GM12873 (cell line): ENCODE results near the gene FRK.

Experiments
- TF ChIP-seq, protein P1 (sequence below): IDR thresholded peaks from 2 replicates; pipeline ENCODE4 v1.5.1; 2012; ENCODE audit warnings: low read depth, mild to moderate bottlenecking, moderate library complexity, low read length, control low read depth; ENCODE audit not compliant: insufficient read depth; ENCODE audit errors: missing control alignments

FRK gene

DNA sequence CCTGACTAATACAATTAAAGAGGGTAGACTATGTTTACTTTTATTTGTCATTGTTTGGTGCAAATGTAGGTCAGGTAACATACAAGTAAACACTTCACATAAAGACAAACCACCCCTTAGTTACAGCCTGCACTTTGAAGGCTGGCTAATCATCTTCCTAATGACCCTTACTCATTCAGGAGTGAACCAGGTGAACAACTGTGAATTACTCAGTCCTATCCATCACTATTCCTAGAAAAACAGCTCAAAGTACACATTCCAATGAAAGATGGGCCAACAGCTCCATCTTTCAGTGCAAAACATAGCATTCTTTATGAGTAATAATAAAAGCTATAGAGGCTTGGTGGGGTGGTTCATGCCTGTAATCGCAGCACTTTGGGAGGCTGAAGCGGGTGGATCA, 78.2 kb downstream of the FRK start:
- TF ChIP-seq, protein P1, sequence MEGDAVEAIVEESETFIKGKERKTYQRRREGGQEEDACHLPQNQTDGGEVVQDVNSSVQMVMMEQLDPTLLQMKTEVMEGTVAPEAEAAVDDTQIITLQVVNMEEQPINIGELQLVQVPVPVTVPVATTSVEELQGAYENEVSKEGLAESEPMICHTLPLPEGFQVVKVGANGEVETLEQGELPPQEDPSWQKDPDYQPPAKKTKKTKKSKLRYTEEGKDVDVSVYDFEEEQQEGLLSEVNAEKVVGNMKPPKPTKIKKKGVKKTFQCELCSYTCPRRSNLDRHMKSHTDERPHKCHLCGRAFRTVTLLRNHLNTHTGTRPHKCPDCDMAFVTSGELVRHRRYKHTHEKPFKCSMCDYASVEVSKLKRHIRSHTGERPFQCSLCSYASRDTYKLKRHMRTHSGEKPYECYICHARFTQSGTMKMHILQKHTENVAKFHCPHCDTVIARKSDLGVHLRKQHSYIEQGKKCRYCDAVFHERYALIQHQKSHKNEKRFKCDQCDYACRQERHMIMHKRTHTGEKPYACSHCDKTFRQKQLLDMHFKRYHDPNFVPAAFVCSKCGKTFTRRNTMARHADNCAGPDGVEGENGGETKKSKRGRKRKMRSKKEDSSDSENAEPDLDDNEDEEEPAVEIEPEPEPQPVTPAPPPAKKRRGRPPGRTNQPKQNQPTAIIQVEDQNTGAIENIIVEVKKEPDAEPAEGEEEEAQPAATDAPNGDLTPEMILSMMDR: no peak

DNA sequence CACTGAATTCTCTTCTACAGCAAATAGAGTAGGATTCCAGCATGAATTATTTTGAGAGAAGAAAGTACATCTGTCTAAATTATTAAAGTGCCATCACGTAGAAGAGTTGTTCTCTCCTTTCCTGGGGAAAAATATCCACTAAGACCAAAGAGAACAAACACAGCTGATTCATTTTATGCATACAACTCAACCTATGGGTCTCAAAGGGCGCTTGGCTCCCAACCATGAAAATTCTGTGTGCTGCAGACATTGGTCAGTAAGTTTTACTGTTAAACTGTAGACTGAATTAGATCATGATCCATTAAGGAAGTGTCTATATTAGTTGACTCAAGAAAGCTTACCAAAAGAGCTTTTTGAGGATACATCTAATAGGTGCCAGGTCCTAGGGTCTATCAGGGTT, 83.5 kb downstream of the FRK start:
- TF ChIP-seq, protein P1: no peak

DNA sequence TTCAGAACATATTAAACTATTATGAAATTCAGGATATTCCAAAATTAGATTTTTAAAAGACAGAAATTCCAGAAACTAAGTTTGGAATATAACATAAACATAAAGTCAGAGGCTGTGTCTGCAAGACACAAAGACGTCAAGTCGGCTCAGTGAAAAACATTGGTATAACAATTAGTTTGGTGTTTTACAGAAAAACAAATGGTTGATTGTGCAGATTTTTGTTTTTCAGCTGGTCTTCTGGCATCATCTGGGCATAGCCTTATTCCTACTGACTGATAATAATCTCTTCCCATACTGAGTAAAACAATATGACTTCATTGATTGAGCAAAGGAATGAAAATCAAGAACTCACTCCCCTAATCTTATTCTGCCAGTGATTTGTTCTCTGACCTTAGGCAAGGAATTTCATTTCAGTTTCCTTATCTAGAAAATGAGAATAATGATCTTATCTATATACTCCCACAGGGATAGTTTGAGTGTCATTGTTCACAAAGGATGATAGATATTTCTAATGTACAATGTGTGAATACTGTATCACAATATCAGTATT, 84.3 kb downstream of the FRK start:
- TF ChIP-seq, protein P1: no peak

DNA sequence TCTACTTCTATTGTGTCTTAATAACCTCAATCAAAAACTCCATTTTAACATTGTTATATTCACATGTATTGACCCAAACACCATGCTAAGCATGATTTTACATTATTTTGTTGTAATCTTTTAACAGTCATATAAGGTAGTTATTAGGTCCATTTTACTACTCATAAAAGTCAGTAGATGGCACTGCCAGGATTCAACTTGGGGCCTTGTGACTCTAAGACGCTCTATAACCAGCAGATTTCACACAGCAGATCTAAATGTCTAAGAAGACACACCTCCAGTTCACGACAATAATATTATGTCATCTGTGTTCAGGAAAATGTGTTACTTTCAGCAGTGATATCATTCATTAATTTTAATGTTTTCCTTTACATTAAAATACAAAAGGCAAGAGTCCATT, 88.0 kb downstream of the FRK start:
- TF ChIP-seq, protein P1: no peak

DNA sequence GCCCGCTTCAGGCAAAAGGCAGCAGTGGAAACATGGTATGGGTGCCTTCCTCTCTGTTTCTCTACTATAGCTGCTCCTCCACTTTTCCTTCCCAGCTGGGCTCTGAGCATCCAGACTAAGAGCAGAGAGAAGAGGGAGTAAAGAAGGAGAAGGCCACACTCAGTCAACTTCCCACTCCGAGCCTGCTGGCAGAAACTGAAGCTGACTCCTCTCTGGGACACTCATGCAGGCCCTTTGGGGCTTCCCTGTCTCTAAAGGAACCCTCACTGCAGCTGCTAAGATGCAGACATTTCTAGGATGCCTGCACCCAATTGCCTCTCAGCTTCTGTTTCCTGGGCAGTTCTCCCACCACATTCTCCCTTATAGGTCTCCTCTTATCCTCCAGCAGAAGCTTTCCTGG, 88.9 kb downstream of the FRK start:
- TF ChIP-seq, protein P1: no peak

DNA sequence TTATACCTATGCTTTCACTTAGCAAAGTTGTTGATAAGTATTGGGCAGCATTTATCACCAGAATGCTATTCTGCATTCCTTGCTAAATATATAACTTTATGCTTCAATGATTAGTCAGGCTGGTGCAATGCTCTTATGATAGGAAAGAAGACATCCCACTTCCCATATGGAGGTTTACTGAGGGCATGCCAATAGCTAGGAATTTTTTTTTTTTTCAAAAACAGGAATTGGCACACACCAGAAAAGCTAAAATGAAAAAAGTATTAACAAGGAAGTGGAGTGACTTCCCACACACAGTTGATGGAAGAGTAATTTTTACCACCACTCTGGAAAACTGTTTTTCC, 90.8 kb downstream of the FRK start:
- TF ChIP-seq, protein P1: no peak

DNA sequence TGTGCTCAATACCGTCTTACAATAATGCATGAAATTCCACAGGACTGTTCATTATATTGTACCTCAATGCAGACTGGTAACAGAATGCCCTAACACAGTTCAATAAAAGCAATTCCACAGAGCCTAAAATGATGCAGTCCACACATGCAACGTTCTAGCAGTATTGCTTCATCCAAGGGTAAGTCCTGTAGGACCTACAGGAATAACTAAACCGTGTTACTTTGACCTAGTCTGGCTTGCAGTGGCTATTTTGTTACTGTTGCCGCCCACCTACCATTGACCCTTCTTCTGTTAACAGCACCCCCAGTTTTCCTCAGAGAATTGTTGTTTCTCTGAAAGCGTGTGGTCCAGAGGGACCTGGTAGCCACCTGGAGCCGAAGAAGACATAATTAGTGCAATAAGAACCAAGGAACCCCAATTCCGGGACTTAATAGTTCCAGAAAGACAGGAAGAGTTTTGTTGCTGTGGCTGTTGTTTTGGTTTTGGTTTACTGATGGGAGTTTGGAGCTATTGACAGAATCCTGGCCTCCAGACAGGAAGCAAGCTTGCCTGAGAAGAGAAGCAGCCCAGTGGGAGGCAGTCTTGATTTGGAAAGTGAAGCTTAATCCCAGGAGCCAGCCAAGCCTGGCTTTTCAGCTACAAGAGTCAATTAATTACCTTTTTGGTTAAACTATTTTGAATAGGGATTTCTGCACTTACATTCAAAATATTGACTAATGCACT, 91.3 kb downstream of the FRK start:
- TF ChIP-seq, protein P1: no peak
